Stimulated activated CD8-positive, alpha-beta memory T cell treated with anti-CD3 and anti-CD28 coated beads, Interleukin-12 subunit alpha, Interleukin-12 subunit beta, amount 100 ng/mL, for 1 hour (primary cell): ENCODE data around the gene RBMS3.
"Not testable (repeated sequence)": the region's sequence is repeated elsewhere in the genome, so short reads cannot be mapped to it uniquely, and the experiment has no call there.

Experiments used
- DNase-seq: peaks from one replicate; pipeline ENCODE4 v3.0.0-alpha.2; 2020; ENCODE audit warnings: low read depth

Gene RBMS3

DNA sequence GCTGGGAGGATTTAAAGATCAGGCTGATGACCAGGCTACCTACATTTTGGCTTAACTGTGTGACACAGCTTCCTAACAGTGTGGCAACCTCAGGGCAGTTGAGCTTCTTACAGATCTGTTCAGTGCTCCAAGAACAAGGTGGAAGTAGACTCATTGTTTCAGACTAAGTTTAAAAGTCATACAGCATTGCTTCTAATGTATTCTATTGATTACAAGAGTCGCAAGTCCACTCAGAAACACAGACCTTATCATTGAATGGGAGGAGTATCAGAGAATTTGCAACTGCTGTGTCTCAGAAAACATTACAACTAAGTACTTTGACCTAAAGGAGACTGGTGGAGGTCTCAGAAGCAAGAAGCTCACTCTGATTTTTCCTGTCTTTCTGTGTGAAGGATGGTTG lies 746.0 kb downstream of the RBMS3 start:
- no peak for DNase-seq

DNA sequence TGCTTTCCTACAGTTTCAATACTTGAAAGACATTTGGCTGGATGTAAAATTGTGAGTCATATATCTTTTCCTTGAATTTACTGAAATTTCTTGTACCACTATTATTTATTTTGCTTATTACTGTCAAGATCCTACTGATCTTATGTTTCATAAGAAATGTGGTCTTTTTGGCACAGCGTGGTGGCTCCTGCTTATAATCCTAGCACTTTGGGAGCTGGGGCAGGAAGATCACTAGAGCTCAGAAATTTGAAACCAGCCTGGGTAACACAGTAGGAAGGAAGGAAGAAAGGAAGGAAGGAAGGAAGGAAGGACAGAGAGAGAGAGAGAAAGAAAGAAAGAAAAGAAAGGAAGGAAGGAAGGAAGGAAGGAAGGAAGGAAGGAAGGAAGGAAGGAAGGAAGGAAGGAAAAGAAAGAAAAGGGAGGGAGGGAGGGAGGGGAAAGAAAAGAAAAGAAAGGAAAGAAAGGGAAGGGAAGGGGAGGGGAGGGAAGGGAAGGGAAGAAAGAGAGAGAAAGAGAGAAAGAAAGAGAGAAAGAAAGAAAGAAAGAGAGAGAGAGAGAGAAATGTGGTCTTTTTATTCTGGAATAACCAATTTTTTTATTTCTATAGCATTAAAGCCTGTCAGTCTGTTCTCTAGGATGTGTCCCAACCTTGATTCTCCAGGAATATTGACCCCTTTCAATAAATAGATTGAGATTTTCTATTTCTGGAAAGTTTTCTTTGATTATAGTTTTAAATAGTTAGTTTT lies 753.5 kb downstream of the RBMS3 start:
- no peak for DNase-seq

DNA sequence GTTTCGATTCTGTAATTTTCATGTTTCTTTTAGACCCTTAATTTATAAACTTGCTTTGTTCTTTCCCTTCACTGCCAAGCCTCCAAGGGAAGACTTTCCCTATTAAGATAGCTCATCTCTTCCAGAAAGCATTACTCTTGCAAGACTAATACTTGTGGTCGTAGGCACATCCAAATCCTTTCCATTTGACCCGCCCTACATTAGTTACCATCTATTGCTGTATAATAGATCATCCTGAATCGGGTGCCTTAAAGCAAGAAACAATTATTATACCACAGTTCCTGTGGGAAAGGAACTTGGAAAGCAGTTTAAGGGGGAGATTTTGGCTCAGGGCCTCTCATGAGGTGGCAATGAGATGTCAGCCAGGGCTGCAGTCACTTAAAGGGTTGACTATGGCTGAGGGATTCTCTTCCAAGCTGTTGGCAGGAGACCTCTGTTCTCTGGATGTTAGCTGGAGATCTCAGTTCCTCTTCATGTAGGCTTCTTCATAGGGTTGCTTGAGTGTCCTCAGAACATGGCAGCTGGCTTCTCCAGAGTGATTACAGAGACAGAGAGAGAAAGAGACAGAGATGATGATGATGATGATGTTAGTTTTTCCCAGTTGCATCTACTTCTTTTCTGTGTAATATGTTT lies 755.2 kb downstream of the RBMS3 start:
- DNase-seq: no peak

DNA sequence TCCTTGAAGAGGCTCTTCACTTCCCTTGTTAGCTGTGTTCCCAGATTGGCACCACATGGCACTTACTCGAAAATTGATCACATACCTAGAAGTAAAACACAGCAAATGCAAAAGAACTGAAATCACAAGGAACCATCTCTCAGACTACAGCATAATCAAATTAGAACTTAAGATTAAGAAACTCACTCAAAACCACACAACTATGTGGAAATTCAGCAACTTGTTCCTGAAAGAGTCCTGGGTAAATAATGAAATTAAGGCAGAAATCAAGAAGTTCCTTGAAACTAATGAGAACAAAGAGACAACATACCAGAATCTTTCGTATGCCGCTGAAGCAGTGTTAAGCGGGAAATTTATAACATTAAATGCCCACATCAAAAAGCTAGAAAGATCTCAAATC lies 759.3 kb downstream of the RBMS3 start:
- no peak for DNase-seq

DNA sequence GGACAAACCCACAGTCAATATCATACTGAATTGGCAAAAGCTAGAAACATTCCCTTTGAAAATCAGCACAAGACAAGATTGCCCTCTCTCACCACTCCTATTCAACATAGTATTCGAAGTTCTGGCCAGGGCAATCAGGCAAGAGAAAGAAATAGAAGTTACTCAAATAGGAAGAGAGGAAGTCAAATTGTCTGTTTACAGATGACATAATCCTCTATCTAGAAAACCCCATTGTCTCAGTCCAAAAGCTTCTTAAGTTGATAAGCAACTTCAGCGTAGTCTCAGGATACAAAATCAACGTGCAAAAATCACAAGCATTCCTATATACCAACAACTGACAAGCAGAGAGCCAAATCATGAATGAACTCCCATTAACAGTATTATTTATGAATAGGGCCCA lies 760.6 kb downstream of the RBMS3 start:
- DNase-seq: not testable (repeated sequence)

DNA sequence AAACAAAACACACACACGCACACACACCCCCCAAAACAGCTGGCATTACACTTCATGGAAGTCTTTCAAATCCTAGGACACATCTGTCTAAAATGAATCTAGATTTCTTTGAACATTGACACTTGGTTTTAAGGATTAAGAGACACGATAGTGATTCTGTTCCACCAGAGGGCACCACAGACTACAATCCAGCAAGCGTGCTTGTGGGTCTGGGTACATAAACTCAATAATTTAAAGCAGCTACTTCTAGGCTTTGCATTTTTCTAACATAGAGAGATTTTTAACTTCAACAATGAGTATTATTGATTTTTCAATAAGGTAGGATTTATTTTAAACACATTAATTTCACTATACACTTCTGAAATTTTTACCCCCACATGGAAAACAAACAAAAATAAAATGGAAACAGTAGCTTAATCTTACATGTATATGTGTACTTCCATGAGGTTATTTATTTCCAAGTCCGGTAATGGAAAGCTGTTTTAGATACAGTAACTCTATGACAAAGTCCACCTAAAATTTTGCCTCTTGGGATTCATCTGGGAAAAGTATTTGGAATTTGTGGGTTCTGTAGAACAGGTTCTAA lies 761.5 kb downstream of the RBMS3 start:
- DNase-seq: peak; percentile 30

DNA sequence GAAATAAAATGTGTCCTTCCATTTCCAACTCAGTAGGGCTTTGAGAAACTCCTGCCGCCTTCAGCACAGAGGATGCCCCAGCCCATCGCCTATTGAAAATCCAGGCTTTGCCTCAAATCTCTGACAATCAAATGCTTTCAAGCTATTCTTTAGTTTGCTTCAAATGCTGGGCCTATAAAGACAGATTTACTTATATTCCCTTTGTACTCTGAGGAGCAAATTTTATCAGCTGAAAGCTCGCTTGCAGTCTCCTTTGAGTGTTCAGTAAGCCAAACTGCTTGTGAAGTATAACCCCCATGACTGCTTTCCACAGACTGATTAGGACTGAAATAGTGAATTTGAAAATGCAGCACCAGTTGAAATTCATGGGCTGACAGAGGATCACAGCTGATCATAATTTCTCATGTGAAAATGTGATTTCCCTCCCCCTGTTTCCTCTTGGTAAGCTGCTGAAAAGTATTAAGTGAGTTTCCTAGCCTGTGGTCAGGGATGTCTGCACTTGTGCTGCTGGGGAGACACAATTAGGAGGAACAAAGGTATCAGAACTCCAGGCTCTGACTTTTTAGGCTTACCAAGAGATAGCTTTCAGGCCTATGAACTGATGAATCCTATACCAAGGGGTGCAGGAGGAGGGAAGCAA lies 762.2 kb downstream of the RBMS3 start:
- no peak for DNase-seq

DNA sequence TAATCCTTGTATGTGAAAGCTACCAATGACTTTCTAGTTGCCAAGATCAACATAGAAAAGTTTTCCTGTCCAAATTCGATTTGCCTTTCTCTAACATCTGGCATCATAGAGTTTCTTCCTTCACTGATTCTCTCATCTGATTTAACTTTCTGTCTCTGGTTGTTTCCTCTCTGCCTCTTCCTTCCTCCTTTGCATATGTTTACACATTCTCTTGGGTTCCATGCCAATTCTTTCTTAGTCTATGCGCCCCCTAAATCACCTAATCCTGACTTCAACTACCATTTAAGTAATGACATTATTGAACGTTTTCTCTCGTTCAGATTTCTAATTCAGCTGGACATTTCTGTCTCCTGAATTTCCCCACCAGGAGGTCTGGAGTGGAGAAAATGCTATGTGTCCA lies 763.6 kb downstream of the RBMS3 start:
- DNase-seq: no peak

DNA sequence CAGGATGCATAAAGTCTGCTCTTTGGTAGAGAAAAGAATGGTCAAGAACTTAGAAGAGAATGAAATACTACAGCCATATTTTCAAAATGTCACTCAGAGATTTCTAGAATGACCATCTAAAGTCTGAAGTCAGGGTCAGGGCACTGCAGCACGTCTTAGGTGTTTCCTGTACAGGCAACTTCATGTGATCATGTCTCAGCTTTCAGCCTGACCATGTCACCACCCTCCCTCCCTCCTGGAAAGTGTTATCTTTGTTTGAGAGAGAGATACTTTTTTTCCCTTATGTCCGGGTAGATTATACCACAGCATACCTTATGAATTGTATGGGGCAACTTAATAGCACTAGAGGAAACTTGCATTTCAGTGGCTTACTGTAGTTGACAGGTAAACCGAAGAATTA lies 767.6 kb downstream of the RBMS3 start:
- no peak for DNase-seq

DNA sequence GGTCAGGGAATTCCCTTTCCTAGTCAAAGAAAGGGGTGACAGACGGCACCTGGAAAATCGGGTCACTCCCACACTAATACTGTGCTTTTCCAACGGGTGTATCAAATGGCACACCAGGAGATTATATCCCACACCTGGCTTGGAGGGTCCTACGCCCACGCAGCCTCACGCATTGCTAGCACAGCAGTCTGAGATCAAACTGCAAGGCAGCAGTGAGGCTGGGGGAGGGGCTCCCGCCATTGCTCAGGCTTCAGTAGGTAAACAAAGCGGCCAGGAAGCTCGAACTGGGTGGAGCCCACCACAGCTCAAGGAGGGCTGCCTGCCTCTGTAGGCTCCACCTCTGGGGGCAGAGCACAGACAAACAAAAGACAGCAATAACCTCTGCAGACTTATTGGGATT lies 769.2 kb downstream of the RBMS3 start:
- DNase-seq: not testable (repeated sequence)

DNA sequence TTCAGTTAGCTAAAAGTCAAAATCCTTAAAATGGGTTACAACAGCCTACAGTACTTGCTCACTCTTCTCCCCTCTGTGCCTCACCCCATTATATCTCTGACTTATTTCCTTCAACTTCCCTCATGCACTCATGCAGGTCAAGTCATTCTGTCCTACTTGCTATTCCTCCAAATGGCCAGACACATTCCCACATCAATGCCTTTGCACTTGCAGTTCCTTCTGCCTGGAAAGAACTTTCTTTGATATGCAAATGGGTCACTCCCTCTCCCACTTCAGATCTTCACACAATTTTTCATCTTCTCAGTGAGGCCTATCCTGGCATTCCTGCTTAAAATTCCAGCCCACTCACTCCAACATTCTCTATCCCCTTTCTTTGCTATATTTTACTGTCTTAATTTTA lies 778.4 kb downstream of the RBMS3 start:
- no peak for DNase-seq
